GM12864 (cell line): ENCODE results near the gene AKIP1.

Source experiments
- DNase-seq: peaks from one replicate; pipeline ENCODE4 v3.0.0-alpha.2; 2011; ENCODE audit warnings: low read depth
- H3K4me3 ChIP-seq: 2 replicates; pipeline ENCODE4 v1.5.1; 2011; ENCODE audit warnings: mild to moderate bottlenecking, low read depth, low read length, control low read depth
- CTCF ChIP-seq: IDR thresholded peaks from 2 replicates; pipeline ENCODE4 v1.5.1; 2011; ENCODE audit warnings: low read depth, mild to moderate bottlenecking, moderate library complexity, low read length, control low read depth, inconsistent platforms; ENCODE audit errors: missing control alignments

Gene AKIP1

GRCh38 chr11:8917157-8917825 lies 6.3 kb downstream of the AKIP1 start:
- DNase-seq, result no peak
- H3K4me3 ChIP-seq, result no peak overlapping the region
- no peak for TF ChIP-seq CTCF

DNA sequence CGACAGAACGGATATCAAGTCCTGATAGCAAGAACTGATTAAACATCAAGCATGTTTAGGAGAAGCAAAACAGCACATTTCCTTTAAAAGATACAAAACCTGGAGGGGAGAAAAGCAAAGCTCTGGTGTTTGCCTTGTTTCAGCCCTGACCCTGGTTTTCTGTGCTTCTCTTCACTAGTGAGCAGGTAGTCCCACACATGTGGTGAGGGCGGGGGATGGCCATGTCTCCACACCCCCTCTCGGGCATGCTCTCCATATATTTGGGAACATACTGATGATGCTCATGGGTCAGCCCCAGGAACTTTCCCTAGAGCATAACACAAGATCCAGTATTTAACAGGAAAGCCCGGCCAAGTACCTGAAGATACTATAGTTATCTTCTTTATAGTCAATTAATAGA lies 11.7 kb downstream of the AKIP1 start:
- DNase-seq, result no peak
- no peak overlapping the region for H3K4me3 ChIP-seq
- no peak for TF ChIP-seq CTCF

GRCh38 chr11:8925711-8926110 lies 14.7 kb downstream of the AKIP1 start:
- no peak for DNase-seq
- no peak for TF ChIP-seq CTCF
- no peak overlapping the region for H3K4me3 ChIP-seq

- no peak overlapping the region for H3K4me3 ChIP-seq
- no peak for TF ChIP-seq CTCF
- no peak for DNase-seq
Observed at GRCh38 chr11:8926236-8926635, 15.2 kb downstream of the AKIP1 start.

DNA sequence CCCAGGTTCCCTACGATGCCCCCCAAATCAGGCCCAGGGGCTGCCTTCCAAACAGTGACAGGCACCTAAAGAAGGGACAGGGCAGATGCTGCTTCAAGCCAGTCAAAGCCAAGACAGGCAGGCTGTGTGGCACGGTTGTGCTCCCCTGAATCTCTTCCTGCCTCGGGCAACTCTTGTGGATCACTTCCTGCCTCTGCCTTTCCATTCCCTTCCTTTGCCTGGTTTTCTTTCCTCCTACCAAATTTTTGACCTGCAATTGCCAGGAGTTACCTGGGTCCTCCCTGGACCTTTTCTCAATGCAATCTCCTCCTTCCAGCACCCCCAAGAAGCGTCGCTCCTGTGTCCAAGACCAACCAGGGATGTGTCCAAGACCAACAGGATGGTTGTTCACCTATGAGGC lies 16.2 kb downstream of the AKIP1 start:
- H3K4me3 ChIP-seq, result no peak overlapping the region
- DNase-seq, result no peak
- TF ChIP-seq CTCF, result no peak

- no peak for TF ChIP-seq CTCF
- no peak overlapping the region for H3K4me3 ChIP-seq
Observed at GRCh38 chr11:8928205-8928604, 17.2 kb downstream of the AKIP1 start.

DNA sequence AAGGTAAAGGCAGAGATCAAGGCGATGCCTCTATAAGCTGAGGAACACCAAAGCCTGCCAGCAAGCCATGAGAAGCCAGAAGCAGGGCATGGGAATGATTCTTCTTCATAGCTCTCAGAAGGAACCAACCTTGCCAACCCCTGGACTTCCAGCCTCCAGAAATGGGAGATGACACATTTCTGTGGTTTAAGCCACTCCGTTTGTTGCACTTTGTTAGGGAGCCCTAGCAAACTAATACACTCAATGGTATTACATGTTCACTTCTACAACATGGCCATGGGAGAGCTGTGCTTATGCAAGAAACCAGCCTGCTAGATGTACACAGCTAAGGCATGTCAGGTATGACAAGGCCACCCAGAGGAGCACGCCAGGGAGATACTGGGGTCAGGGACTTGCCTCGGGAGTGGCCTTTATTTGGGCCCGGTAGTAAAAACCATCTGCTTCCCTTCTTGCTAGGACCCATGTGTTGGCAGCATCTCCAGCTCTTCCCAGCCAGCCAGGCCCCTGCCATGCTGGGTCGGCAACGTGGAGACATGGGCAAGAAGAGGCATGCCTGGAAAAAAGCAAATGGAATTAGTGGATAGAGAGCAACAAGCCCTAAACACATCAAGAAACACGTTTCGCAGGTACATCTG lies 18.1 kb downstream of the AKIP1 start:
- no peak for TF ChIP-seq CTCF
- DNase-seq, result no peak
- no peak overlapping the region for H3K4me3 ChIP-seq

More at GRCh38 chr11:8928205-8928604, 17.2 kb downstream of the AKIP1 start:
- no peak for DNase-seq
